HS-27A (cell line): Measurements from ENCODE around the gene THAP6.
"Not testable (repeated sequence)": the region's sequence is repeated elsewhere in the genome, so short reads cannot be mapped to it uniquely, and the experiment has no call there.

Source experiments
- DNase-seq: peaks from one replicate; pipeline ENCODE4 v3.0.0-alpha.2; 2012; ENCODE audit warnings: low read depth, missing footprints

Gene THAP6

DNA sequence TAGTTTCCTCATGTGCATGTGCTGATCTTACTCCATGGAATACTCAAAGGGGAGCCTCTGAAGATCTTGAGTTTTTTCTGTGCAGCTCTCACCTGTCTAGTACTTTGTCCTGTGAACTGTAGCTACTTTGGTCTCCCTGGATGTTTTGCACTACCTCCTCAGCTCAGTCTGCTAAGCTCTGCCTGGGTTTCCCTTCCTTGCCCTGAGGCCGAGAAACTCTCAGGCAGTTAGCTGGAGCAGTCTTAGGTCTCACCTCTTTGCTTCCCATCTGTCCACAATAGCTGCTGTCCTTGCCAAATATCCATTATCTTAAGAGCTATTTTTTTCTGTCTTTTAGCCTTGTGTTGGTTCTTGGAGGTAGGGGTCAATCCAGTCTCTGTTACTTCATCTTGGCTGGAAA is 11.6 kb downstream of the THAP6 start:
- DNase-seq, result no peak

DNA sequence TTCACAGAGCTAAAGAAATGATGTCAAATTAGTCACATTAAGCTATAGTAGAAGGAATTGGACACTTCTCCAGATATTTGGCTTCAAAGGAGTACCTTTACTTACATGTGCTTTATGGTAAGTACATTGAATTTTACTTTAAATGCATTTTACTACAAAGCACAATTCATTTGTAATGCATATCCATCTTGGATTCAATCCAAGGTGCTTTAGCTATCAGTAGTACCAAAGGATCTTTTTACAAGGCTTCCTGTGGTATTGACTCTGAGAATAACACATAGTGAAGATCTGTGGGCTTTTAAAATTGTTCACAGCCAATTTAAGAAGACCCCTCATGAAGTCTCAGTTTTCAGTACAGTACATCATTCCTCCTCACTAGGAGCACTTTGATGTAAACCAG is 13.2 kb downstream of the THAP6 start:
- DNase-seq, result no peak

DNA sequence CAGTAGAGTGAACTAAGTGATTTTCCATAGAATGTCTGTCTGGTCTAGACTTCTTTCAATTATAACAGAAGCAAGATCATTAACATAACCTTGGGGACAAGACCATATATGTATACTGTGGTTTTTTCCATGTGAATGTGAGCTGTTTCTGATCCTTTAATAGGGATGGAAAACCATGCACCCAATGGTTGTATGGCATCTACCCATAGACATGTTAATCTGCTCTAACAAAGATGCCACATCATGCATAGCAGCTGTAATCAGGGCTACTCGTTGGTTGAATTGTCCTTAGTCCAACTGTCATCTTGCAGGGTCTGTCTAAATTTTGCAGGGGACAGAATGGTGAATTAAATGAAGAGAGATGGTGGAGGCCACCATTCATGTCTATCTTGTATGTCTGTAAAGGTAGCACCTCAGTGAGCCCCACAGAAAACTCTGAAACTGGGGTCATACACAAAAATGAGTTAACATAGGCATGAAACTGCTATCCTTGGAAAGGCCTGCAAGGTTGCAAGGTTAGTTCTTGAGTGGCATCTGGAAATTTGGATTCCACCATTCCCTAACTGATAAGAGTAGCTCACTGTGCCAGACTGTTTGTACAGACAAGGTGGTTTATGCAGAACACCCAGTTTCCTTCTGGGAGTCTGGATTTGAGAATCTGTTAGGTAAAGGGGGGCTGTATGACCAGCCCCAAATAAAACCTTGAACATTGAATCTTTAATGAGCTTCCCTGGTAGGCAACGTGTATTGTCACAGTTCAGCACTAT is 16.5 kb downstream of the THAP6 start:
- no peak for DNase-seq

DNA sequence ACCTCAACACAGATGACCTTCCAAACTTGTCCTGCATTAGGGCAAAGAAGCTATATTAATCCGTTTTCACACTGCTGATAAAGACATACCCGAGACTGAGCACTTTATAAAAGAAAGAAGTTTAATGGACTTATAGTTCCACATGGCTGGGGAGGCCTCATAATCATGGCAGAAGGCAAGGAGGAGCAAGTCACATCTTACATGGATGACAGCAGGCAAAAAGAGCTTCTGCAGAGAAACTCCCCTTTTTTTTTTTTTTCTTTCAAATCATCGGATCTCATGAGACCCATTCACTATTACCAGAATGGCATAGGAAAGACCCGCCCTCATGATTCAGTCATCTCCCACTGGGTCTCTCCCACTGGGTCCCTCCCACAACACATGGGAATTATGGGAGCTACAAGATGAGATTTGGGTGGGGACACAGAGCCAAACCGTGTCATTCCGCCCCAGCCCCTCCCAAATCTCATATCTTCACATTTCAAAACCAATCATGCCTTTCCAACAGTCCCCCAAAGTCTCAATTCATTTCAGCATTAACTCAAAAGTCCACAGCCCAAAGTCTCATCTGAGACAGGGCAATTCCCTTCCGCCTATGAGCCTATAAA is 17.4 kb downstream of the THAP6 start:
- DNase-seq, result not testable (repeated sequence)

DNA sequence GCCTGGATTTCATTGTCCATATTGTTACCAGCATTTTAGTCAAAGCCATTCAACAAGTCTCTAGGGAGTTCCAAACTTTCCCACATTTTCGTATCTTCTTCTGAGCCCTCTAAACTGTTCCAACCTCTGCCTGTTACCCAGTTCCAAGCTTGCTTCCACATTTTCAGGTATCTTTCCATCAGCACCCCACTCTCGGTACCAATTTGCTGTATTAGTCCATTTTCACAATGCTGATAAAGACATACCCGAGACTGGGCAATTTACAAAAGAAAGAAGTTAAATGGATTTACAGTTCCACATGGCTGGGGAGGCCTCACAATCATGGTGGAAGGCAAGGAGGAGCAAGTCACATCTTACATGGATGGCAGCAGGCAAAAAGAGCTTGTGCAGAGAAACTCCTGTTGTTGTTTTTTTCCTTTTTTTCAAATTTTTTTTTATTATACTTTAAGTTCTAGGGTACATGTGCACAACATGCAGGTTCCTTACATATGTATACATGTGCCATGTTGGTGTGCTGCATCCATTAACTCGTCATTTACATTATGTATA is 19.1 kb downstream of the THAP6 start:
- DNase-seq, result not testable (repeated sequence)

DNA sequence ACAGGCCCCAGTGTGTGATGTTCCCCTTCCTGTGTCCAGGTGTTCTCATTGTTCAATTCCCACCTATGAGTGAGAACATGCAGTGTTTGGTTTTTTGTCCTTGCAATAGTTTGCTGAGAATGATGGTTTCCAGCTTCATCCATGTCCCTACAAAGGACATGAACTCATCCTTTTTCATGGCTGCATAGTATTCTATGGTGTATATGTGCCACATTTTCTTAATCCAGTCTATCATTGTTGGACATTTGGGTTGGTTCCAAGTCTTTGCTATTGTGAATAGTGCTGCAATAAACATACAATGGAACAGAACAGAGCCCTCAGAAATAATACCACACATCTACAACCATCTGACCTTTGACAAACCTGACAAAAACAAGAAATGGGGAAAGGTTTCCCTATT is 19.7 kb downstream of the THAP6 start:
- DNase-seq, result not testable (repeated sequence)

DNA sequence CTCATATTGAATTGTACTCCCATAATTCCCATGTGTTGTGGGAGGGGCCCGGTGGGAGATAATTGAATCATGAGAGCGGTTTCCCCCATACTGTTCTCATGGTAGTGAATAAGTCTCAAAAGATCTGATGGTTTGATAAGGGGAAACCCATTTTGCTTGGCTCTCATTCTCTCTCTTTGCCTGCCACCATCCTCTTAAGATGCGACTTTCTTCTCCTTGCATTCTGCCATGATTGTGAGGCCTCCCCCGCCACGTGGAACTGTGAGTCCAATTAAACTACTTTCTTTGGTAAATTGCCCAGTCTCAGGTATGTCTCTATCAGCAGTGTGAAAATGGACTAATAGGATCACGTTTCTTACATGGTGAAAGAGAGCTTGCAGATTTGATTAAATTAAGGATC is 23.0 kb downstream of the THAP6 start:
- not testable (repeated sequence) for DNase-seq

DNA sequence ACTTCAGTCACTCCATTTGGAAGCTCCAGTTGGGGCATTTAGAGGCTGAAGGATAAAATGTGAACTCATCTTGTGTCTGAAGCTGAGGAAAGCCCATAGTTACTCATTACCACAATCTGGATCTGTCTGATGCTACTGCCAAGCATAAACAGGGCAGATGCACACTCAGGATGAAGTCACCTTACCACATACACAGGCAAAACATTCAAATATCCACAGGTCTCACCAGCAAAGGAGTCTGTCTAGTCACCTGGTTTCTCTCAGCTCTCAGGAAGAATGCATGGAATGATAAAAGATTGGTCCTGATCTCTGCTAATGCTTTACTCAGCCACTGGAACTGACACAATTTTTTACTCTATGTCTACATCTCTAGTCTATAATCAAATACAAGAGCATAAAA is 28.6 kb downstream of the THAP6 start:
- no peak for DNase-seq

DNA sequence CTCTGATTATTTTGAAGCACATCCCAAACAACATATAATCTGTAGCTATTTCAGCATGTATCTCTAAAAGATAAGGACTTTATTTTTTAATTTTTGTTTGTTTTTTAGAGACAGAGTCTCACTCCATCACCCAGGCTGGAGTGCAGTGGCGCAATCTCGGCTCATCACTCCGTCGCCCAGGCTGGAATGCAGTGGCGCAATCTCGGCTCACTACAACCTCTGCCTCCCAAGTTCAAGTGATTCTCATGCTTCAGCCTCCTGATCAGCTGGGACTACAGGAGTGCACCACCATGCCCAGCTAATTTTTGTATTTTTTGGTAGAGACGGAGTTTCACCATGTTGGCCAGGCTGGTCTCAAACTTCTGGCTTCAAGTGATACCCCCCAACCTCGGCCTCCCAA is 29.9 kb downstream of the THAP6 start:
- not testable (repeated sequence) for DNase-seq

DNA sequence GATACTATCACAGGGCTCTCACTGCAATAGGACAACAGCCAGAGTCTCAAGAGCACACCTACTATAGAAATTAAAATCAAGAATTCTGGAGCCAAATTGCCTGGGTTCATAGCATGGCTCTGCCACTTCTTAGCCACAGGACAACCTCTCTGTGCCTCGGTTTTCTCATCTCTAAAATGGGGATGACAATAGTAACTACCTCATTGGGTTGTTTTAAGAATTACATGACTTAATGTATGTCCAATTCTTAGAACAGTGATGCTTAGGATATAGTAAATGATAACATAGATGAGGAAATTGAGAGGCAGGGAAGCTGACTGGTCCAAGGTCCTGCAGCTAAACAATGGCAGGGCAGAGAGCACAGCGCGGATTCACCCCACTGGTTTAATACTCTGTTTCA is 30.6 kb downstream of the THAP6 start:
- DNase-seq, result no peak

DNA sequence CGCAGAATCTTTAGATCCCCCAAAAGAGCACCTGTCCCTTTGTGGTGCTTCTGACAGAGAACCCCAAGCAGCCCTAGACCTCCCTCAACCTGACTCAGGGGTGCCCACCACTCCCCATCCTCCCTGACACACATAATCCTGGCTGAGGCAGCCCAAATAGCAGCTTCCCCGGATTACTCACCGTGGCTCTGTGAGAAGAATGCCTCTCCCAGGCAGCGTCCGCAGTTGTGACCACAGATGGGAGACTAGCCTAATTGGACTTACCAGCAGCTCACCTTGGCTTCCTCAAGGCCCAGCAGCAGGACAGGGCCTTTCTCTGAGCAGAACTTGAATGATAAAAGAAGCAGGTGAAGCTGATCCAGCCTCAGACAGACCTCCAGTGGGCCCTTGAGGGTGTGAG is 31.3 kb downstream of the THAP6 start:
- DNase-seq, result no peak

DNA sequence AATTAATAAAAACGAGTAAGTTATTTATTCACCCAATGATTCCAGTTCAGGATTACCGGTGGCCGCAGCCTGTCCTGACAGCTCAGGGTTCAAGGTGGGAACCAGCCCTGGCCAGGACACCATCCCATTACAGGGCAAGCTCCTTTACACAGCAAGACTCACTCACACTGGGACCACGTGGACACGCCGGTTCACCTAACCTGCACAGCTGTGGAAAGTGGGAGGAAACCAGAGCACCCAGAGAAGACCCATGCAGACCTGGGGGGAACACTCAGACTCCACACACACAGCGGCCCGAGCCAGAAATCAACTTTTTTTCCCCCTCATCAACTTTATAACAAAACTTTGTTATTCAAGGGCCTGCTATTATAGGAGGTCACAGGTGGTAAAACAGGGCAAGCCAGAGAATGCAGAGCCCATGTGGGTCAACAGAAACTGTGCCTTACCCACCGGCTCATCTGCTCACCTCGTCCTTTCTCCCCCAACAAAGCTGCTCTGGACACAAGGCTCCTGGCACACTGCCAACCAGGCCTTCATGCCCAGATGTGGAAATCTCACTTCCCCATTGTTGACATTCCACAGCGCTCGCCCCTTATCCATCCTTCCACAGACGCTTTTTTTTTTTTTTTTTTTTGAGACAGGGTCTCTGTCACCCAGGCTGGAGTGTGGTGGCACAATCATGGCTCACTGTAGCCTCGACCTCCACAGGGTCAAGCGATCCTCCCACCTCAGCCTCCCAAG is 33.5 kb downstream of the THAP6 start:
- DNase-seq, result peak; percentile 35

DNA sequence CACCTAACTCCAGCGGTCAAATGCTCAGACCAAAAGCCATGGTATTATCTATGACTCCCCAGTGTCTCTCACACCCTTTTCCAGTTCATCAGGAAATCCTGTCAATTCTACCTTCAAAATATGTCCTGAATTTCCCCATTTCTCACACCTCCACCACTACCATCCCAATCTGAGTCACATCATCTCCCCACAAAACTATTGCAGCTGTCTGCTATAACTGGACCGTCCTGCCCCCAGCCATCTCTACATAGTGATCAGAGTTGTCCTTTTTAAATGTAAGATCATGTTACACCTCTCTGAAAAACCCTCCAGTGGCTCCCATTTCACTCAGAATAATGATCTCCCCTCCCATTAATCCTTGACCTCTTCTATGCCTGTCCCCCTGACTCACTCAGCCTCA is 34.7 kb downstream of the THAP6 start:
- DNase-seq, result no peak

DNA sequence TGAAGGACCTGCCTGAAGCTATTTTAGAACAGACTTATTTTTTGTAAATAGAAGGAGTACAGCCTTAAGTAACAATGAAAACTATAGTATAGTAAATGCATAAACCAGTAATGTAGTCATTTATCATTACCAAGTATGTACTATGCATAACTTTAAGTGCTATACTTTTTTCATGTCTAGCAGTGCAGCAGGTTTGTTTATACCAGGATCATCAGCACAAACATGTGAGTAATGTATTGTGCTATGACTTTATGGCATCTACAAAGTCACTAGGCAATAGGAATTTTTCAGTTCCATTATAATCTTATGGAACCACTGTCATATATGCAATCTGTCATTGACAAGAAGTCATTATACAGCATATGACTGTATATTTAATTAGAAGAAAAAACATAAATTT is 38.2 kb downstream of the THAP6 start:
- no peak for DNase-seq

DNA sequence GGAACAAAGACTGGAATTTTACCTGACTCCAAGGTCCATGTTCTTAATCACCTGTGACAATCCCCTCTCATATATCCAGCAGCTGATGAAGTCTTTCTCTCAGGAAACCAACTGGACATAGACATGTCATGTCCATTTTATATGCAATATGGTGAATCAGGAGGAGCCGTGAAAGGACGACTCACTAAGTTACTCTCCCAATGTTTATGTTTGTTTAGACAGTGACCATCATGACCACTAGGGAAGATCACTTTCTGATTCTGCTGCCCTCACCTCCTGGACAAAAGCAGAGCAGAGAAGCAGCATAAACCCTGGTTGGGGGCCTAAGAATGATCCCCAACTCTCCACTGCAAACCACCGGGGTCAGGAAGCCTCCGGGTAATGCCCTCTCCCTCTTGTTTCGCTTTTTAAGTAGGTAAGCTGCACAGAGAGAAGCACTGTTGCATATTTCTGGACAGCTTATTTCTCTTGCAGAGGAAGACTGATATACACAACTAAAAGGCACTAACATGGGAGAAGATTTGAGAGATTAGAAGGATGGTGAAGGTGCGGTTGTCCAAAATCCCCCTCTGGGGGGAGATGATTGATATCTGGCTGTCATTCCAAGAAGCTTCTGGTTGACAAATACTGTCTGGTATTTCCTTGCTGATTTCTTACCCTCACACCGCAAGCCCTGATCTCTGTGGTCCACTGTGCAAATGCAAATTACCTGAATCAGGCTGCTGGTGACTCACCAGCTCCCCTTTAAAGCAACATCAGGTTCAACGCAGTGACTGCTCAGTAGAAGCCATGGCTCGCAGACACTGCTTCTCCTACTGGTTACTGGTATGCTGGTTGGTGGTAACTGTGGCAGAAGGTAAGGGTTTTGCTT is 41.3 kb downstream of the THAP6 start, which contains the start of gene ODAPH:
ODAPH (plus strand) TSS at position 773 of the 871 bp plus-strand sequence; CDS start at position 790, 17 bp downstream.
- DNase-seq, result no peak

DNA sequence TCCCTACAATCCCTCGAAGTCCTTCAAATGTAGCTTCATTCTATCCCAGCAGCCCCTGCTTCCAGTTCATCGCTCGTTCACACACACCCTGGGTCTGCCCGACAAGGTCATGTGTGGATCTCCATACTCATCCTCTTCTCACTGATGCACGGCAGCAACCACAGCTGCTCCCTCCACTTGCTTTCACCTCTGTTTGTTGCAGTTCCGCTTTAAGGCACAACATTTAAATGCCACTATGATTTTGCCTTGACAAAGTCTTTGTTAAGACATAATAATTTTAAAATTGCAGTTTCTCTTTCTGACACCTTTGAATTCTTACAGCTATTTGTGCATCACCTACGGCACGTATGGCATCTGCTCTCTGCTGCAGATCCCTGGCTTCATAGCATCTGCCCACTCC is 43.4 kb downstream of the THAP6 start:
- DNase-seq, result no peak

DNA sequence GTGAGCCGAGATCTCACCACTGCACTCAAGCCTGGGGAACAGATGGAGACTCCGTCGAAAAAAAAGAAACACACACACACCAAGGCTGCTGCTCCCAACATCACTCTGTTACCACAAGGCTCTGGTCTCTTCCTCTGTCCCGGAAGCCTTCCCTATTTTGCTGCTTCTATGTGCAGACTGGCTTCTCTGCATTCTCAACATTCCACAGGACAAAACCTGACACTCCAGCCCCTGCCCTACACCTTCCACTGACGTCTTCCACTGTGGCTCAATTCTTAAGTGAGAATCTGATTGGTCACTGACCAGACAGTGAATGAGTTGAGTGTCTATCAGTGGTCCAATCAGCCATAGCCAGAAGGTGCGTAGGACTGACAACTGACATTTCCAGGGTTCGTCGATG is 47.5 kb downstream of the THAP6 start:
- no peak for DNase-seq

DNA sequence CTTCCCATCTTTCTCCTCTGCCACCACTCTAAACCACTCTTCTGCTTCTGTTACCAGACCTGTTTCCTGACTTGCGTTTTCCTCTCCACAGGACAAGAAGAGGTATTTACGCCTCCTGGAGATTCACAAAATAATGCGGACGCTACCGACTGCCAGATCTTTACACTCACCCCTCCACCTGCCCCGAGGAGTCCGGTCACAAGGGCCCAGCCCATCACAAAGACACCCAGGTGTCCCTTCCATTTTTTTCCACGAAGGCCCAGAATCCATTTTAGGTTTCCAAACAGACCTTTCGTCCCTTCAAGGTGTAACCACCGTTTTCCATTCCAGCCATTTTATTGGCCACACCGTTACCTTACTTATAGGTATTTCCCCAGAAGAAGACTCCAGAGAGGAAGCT is 49.8 kb downstream of the THAP6 start:
- no peak for DNase-seq

DNA sequence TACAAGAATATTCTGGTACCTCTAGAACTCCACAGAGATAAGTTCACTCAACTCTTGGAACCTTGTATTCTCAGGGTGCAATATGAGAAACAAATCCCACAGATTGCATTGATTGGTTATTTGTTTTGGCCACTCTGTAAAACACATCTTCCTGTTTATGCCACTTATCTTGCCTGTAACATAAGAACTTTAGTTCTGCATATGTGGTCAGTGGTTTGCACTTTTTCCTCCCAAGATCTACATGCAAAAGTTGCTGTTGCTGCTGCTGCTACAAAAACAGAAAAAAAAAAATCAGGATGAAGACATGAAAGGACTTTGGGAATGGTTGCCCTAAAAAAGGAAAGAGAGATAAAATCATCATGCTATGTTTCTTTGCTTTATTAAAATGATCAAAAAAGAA is 51.2 kb downstream of the THAP6 start:
- DNase-seq, result no peak

DNA sequence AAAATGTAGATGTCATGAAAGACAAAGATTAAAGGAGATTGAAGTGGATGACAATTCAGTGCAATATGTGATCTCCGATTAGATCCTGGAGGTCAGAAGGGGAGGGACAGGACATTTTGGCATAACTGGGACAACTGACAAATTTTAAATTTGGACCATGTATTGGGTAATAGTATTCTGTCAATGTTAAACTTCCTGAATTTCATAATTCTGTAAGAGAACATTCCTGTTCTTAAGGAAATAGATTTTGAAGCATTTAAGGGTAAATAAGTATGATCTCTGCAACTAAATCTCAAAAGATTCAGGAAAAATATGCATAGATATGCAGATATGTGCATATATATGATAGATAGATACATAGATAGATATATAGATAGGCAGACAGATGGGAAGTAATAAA is 52.6 kb downstream of the THAP6 start:
- DNase-seq, result no peak

DNA sequence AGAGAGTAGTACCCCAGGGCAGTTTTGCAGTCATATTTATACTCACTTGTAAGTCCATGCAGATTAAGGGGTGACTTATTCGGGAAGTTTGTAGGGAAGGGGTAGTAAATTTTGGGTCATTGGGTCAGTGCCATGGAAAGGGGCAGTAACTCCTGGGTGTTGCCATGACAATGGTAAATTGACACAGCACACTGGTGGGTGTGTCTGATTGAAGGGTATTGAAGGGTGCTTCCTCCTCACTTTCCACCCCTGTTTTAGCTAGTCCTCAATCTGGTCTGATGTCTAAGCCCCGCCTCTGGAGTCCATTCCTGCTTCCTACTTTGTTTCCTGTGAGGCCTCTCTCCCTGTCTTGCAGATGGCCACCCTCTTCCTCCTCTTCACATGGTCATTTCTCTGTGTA is 53.5 kb downstream of the THAP6 start:
- DNase-seq, result no peak
